Stimulated activated memory B cell treated with anti-CD40 and anti-IgM and Interleukin-4, amounts not matched to agents 10 μg/mL and 1 μg/mL and 100 μg/mL, for 72 hours (primary cell): ENCODE measurements around the gene SOX13.

Experiments
- ATAC-seq: fragments of 150-1000 bp; cut with Tn5 transposase; 2 replicates; pipeline ENCODE4 v1.10.0; 2021
- H3K27ac Mint-ChIP-seq: one replicate; pipeline ENCODE4 v1.8.0; 2022; ENCODE audit warnings: mild to moderate bottlenecking, mixed read lengths
- H3K27me3 Mint-ChIP-seq: one replicate; pipeline ENCODE4 v1.8.0; 2022; ENCODE audit warnings: mixed read lengths
- H3K36me3 Mint-ChIP-seq: one replicate; pipeline ENCODE4 v1.8.0; 2022; ENCODE audit warnings: mixed read lengths
- H3K4me1 Mint-ChIP-seq: one replicate; pipeline ENCODE4 v1.8.0; 2022; ENCODE audit warnings: mixed read lengths
- H3K4me3 Mint-ChIP-seq: one replicate; pipeline ENCODE4 v1.8.0; 2022; ENCODE audit warnings: mild to moderate bottlenecking, moderate library complexity, mixed read lengths
- H3K9me3 Mint-ChIP-seq: one replicate; pipeline ENCODE4 v1.8.0; 2022; ENCODE audit warnings: mixed read lengths

Gene SOX13

DNA sequence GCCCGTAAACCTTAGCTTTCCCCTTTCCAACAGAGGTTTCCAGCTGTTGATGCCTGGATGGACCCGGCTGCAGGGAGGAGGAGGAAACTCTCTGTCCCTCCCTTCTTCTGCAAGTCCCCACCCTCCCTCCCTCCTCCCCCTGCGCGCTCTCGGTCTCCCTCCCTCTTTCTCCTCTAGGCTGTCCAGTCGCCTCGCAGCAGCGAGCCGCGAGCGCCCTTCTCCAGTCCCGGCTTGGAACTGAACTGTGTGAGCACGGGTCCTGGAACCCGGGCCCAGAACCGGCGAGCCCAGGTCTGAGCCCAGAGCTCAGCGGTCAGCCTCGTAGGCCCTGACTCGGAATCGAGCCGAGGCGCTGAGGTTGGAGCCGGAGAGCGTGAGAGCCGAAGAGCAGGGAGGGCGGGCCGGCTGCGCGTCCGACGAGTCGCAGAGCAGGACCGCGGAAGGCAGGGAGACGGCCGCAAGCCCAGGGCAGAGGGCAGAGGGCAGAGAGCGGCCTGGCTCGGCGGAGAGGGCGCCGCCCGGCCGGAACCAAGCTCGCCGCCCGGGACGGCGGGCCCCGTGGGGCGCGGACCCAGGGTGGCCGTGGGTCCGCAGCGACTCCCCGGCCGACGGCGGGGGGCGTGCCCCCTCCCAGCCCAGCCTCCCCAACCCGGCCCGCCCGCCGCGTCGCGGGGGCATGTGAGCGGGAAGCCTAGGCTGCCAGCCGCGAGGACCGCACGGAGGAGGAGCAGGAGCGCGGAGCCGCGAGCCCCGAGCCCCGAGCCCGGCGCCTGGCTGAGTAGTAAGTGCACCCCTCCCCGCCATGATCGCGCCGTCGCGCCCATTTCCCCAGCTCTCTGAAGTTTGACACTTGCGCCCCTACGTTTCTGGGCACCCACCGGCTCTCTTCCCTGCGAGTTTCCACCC is at the start of gene SOX13:
Gene SOX13 (plus strand): TSS at position 185 of the 906 bp plus-strand sequence. CDS start 39,801 bp downstream, outside the sequence.
- peaks cover 6% of the 10 kb centered on the region for H3K36me3 Mint-ChIP-seq
- H3K4me1 Mint-ChIP-seq: peaks cover 20% of the 10 kb centered on the region
- ATAC-seq: peak; percentile 35
- peak within 1 kb of the TSS; percentile 80 for H3K4me3 Mint-ChIP-seq
- peaks cover 4% of the 10 kb centered on the region for H3K9me3 Mint-ChIP-seq
- H3K27ac Mint-ChIP-seq: no peak within 1 kb of the TSS
- H3K27me3 Mint-ChIP-seq: peaks cover 75% of the 10 kb centered on the region

DNA sequence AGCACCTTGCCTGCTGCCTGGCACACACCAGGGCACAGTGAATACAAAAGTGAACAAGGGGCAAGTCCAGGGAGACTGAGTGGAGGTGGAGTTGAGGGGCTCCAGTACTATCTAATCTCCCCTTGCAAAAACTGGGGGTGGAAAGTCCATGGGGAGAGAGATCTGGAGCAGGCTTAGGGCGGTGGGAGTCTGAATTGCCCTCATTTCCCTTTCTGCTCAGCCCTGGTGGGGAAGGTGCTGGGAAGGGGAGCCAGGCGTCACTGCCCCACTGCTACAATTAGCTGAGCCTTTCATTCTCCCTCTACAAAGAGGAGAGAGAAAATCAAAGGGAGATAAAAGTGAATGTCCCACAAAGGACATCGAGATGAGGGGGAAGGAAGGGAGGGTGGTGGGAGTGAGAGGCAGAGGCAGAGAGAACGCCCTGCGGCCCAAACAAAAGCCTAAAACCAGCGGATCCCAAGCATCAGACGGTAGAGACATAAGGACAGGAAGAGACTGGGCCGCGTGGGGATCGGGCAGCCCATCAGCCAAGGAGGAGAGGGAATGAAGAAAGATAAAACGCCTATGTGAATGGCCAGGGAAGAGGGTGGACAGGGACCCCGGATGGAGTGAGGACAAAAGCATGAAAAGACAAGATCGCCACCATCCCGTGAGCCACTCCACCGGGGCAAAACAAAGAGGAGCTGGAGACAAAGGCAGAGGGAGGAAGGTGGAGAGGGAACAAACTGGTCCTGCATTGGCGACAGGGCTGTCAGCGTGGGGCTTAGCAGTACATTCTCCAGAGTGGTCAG is 46.8 kb upstream of the SOX13 start:
- H3K27me3 Mint-ChIP-seq: peaks cover 33% of the 10 kb centered on the region
- ATAC-seq: peak; percentile 36
- no peaks in the 10 kb centered on the region for H3K4me1 Mint-ChIP-seq
- no peak overlapping the region for H3K27ac Mint-ChIP-seq
- H3K9me3 Mint-ChIP-seq: no peaks in the 10 kb centered on the region
- no peak overlapping the region for H3K4me3 Mint-ChIP-seq
- H3K36me3 Mint-ChIP-seq: no peaks in the 10 kb centered on the region

DNA sequence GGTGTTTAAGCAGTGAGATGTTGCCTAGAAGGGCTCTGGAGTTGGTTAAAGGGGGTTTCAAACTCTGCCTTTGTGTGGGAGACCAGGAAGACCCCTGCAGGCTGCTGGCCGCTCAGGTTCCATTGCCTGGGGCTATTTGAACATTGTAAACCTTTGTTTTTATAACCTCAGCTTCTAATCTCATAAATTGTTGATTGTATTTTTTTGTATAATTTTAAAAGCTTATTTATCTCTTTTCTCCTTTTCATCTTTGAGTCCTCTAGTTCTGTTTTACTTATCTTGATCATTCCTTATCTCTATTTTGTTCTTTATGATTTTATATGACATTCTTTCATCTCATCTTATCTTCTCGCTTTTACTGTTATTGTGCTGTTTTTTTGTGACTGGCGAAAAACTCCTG is 45.5 kb upstream of the SOX13 start:
- no peak overlapping the region for H3K4me3 Mint-ChIP-seq
- H3K27ac Mint-ChIP-seq: no peak overlapping the region
- H3K9me3 Mint-ChIP-seq: no peaks in the 10 kb centered on the region
- H3K4me1 Mint-ChIP-seq: no peaks in the 10 kb centered on the region
- no peak for ATAC-seq
- H3K36me3 Mint-ChIP-seq: no peaks in the 10 kb centered on the region
- peaks cover 38% of the 10 kb centered on the region for H3K27me3 Mint-ChIP-seq

DNA sequence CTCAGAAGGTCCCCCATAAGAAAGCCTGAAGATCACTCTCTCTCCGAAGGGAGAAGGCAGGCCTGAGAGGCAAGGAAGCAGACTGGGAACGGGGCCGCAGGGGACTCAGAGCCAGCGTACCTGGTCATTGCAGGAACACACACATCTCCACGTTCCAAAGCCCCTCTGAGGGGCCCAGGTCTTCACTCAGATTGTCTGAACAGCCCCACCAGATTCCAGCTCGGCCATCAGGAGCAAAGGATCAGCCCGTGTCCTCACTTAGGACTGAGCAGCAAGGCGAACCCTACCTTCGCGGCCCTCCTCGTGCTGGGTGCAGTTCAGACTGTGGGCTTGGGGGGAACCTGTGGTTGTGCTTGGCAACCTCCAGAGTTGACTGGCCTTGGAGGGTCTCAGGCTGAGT is 43.9 kb upstream of the SOX13 start:
- Mint-ChIP-seq H3K4me1 (no peaks in the 10 kb centered on the region), H3K4me3 (no peak overlapping the region), H3K27ac (no peak overlapping the region), H3K9me3 (no peaks in the 10 kb centered on the region), H3K36me3 (no peaks in the 10 kb centered on the region), H3K27me3 (peaks cover 38% of the 10 kb centered on the region)
- no peak for ATAC-seq

DNA sequence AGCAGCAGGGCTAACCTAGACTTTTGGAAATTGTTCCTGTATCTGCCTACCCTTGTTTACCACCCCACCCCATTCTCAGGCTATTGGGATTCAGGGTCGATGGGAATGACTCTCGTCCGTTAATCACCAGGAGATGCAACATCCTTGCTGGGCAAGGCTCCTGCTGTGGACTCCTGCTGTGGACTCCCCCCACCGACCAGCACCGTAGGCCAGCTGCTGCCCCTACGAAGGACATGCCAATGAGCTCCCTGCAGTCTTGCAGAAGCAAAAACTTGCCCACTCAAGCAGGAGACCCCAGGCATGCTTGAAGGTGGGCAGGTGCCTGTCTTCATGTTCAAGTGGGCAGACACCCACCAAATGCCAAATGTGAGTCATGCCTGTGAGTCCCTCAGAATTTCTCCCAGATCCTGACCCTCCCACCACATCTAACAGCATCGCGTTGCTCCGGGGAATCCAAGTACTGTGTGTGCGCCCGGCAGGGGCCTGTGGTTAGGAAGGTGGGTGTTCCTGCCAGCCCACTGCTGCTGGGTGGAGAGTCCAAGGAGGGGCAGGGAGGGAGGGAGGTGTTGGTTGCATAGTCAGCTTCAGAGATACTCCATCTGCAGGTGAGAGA is 41.7 kb upstream of the SOX13 start:
- Mint-ChIP-seq H3K27me3 (peaks cover 23% of the 10 kb centered on the region), H3K9me3 (no peaks in the 10 kb centered on the region), H3K36me3 (no peaks in the 10 kb centered on the region), H3K4me3 (no peak overlapping the region), H3K27ac (no peak overlapping the region), H3K4me1 (no peaks in the 10 kb centered on the region)
- no peak for ATAC-seq

DNA sequence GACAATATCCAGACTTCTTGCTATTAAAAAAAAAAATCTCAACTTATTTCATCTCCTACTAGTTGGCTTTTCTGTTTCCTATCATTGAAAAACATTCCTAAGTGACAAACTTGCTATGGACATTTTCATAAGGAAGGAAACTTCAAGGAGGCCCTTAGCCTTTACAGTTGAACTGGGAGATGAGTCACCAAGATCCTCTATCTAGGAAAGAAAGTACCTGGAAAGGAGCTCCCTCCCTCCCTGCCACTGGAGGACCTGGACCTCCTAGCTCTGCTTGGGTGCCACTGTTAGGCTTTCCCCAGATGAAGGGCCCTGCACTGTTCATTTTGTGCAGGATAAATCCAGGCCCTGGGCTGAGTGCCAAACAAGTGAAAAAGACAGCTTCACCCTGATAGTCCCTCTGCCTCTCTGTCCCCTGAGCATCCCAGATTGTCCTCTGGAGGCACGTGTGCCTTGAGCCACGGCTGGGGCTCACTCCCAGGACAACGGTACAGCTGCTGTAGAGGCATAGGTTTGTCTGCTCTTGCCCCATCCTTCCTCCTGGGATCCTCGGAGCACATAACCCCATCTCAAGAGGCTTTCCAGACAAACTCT is 40.2 kb upstream of the SOX13 start:
- Mint-ChIP-seq H3K27me3 (peaks cover 30% of the 10 kb centered on the region), H3K36me3 (no peaks in the 10 kb centered on the region), H3K4me3 (no peak overlapping the region), H3K27ac (no peak overlapping the region), H3K4me1 (no peaks in the 10 kb centered on the region), H3K9me3 (no peaks in the 10 kb centered on the region)
- ATAC-seq: no peak

DNA sequence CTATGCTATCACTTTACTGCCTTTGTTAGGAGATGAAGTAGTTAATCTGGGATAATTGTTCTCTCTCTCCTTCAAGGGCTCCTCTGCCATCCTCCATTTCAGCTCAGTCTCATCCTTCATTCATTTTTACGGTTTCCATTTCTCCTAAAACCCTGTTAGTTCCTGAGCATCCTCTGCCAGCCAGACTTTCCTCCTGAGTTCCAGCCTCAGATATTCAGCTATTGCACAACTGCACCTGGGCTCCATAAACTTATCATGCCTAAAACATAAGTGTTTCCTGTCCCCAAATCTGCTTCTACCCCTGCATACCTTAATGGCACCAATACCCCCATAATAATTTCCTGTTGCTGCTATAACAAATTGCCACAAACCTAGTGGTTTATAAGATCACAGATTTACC is 39.6 kb upstream of the SOX13 start:
- no peaks in the 10 kb centered on the region for H3K9me3 Mint-ChIP-seq
- H3K4me3 Mint-ChIP-seq: no peak overlapping the region
- H3K4me1 Mint-ChIP-seq: no peaks in the 10 kb centered on the region
- H3K27me3 Mint-ChIP-seq: peaks cover 34% of the 10 kb centered on the region
- no peak overlapping the region for H3K27ac Mint-ChIP-seq
- no peaks in the 10 kb centered on the region for H3K36me3 Mint-ChIP-seq
- no peak for ATAC-seq

DNA sequence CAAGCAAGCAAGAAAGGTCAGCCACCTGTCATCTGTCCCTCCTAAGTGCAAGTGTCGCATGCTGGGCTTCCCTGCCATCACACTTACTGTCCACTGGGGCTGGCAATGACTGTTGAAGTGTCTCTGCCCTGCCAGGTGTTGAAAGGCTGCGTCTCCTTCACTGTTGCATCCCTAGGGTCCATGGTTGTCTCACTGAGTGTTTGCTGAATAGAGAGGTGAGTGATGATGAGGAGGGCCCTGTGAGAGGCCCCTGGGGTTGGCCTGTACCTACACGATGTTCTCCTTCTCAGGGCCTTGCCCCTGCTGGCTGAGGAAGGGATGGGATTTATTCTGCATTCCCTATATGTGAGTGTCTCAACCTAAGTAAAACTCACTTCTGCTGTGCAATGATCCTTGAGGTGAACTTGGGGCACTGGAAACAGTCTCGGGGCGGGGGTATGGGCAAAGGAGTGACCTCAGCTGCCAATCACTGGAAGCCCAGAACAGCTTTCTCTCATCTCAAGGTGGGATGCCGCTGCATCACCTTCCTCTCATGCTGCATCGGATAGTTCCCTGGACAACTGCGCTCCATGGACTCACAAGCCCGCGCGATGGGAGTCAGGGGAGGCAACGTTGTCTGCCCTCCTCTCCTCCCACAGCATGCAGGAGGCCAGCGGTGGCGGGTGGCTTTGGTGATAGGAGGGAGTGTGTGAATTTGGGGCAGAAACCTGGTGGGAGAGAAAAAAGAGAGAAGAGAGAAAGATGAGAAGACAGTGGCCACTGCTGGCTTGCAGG is 35.8 kb upstream of the SOX13 start:
- Mint-ChIP-seq H3K9me3 (no peaks in the 10 kb centered on the region), H3K4me3 (no peak overlapping the region), H3K27me3 (peaks cover 31% of the 10 kb centered on the region), H3K27ac (no peak overlapping the region), H3K36me3 (no peaks in the 10 kb centered on the region), H3K4me1 (no peaks in the 10 kb centered on the region)
- no peak for ATAC-seq

DNA sequence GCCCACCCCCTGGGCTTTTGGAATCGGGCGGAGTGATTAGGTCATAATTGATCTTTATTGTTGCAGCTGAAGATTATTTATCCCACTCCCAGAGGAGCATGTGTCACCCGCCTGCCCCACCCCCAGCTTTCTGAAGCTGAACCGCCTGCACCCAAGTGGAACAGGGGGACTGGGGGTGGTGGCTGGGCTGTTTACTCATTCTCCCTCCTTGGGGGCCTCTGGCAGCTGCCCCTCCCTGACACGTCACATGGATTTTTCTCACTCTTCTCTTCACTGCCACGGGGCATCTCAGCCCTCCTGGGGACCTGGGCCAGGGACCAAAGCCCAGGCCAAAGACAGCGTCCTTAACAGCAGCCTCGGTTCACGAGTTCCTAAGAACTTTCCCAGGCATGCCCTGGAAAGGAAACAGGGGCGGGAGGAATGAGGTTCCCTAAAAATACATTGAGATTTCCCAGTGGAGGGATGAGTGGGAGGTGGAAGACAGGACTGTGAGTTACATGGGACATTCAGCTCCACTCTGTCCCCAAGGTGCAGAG is 31.6 kb upstream of the SOX13 start:
- H3K9me3 Mint-ChIP-seq: peaks cover 3% of the 10 kb centered on the region
- no peaks in the 10 kb centered on the region for H3K4me1 Mint-ChIP-seq
- no peak overlapping the region for H3K4me3 Mint-ChIP-seq
- ATAC-seq: no peak
- H3K36me3 Mint-ChIP-seq: no peaks in the 10 kb centered on the region
- H3K27me3 Mint-ChIP-seq: peaks cover 51% of the 10 kb centered on the region
- no peak overlapping the region for H3K27ac Mint-ChIP-seq

DNA sequence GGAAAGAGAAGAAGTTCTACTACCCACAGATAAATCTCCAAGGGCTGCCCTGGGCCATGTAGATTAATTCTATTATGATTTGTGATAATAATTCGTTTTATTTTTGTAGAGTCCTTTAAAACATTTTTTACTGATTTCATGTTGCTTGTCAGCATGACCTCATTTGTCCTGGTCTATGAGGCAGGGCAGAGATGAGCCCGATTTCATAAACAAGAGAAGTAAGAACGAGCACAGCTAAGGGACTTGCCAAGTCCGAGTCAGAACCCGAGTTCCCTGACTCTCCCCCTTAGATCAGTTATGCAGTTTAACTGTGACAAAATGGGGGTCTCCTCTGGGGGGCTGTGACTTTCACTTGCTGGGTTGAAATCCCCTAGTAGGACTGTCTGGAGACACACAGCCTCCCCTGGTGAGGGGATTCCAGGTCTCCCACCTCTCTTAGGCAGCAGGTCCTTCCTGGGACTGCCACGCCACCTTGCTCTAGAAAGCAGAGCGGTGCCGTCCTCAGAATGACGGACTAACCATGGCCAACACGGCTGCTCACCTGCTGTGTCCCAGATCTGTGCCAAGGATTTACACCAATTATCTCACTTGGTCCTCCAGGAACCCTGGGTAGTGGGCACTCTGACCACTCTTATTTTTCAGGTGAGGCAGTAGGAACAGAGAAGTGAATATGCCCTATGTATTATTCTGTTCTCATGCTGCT is 31.0 kb upstream of the SOX13 start:
- peaks cover 3% of the 10 kb centered on the region for H3K9me3 Mint-ChIP-seq

DNA sequence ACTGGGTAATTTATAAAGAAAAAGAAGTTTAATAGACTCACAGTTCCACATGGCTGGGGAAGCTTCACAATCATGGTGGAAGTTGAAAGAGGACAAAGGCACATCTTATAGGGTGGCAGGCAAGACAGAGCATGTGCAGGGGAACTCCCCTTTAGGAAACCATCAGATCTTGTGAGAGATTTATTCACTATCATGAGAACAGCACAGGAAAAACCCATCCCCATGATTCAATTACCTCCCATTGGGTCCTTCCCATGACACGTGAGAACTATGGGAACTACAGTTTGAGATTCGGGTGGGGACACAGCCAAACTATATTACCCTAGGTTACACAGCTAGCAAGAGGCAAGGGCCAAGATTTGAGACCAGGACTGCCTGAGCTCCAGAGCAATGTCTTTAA is 30.4 kb upstream of the SOX13 start:
- no peaks in the 10 kb centered on the region for H3K4me1 Mint-ChIP-seq
- ATAC-seq: no peak
- peaks cover 3% of the 10 kb centered on the region for H3K9me3 Mint-ChIP-seq
- no peak overlapping the region for H3K4me3 Mint-ChIP-seq
- H3K36me3 Mint-ChIP-seq: no peaks in the 10 kb centered on the region
- no peak overlapping the region for H3K27ac Mint-ChIP-seq
- H3K27me3 Mint-ChIP-seq: peaks cover 46% of the 10 kb centered on the region

More for the DNA sequence above, 31.0 kb upstream of the SOX13 start:
- H3K36me3 Mint-ChIP-seq: no peaks in the 10 kb centered on the region
- H3K27me3 Mint-ChIP-seq: peaks cover 51% of the 10 kb centered on the region
- H3K4me1 Mint-ChIP-seq: no peaks in the 10 kb centered on the region
- H3K4me3 Mint-ChIP-seq: no peak overlapping the region
- ATAC-seq: no peak
- H3K27ac Mint-ChIP-seq: no peak overlapping the region

DNA sequence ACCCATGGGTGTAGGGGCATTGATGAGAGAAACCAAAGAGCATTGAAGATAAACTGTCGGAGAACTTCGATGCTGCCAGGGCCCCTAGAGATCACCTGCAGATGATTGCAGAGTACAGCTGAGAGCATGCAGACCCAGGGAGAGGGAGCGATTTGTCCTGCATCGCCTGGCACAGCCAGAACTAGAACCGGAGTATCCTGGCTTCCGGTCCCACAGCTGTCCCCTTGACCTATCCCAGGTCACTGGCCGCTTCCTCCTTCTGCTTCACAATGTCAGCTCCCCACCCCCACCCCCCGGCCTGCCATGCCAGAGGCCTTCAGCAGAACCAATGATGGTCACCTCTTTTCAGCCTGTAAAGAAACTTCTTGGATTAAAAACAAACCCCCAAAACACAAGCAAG is 29.2 kb upstream of the SOX13 start:
- no peaks in the 10 kb centered on the region for H3K4me1 Mint-ChIP-seq
- no peak for ATAC-seq
- no peak overlapping the region for H3K4me3 Mint-ChIP-seq
- peaks cover 3% of the 10 kb centered on the region for H3K9me3 Mint-ChIP-seq
- no peaks in the 10 kb centered on the region for H3K36me3 Mint-ChIP-seq
- no peak overlapping the region for H3K27ac Mint-ChIP-seq
- H3K27me3 Mint-ChIP-seq: peaks cover 35% of the 10 kb centered on the region

DNA sequence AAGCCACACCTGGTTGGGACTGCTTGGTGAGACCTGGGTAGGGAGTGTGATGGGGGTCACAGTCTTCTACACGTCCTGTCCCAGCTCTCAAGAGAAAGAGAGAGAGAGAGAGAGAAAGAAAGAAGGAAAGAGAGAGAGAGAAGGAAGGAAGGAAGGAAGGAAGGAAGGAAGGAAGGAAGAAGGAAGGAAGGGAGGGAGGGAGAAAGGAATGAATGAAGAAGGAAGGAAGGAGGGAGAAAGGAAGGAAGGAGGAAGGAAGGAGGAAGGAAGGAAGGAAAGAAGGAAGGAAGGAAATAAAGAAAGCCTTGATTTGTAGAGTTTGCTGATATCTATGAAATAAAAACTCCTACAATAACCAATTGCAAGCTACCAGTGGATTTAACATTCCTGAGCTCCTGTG is 28.5 kb upstream of the SOX13 start:
- peaks cover 35% of the 10 kb centered on the region for H3K27me3 Mint-ChIP-seq
- H3K4me3 Mint-ChIP-seq: no peak overlapping the region
- no peaks in the 10 kb centered on the region for H3K4me1 Mint-ChIP-seq
- peaks cover 3% of the 10 kb centered on the region for H3K9me3 Mint-ChIP-seq
- no peak for ATAC-seq
- H3K27ac Mint-ChIP-seq: no peak overlapping the region
- H3K36me3 Mint-ChIP-seq: no peaks in the 10 kb centered on the region

DNA sequence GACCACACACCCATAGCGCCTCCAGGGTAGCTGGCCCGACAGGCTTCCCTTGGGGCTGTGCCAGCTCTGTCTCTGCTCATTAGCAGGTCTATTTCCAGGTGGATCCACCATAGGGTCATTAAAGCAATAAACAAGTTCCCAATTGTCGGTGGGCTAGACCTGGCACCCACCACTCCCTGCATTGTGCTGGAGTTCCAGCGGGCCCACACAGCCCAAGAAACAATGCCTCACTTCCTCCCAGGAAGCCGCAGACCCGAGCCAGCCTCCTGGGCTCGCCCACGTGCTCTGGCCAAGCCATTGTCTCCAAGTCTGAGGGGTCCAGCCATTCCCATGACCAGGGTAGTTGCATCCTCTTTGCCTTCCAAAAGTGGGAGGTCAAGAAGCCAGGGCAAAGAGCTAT is 27.5 kb upstream of the SOX13 start:
- peaks cover 35% of the 10 kb centered on the region for H3K27me3 Mint-ChIP-seq
- no peak overlapping the region for H3K27ac Mint-ChIP-seq
- no peak for ATAC-seq

More for the DNA sequence above, 27.5 kb upstream of the SOX13 start:
- Mint-ChIP-seq H3K36me3 (no peaks in the 10 kb centered on the region), H3K9me3 (peaks cover 3% of the 10 kb centered on the region), H3K4me3 (no peak overlapping the region), H3K4me1 (no peaks in the 10 kb centered on the region)
